Dedifferentiated amniotic fluid mesenchymal stem cell (primary cell): ENCODE results near the gene RPUSD1.
"Not testable (repeated sequence)": the region's sequence is repeated elsewhere in the genome, so short reads cannot be mapped to it uniquely, and the experiment has no call there.

ENCODE experiments used
- DNase-seq: peaks from one replicate; pipeline ENCODE4 v3.0.0-alpha.2; 2016; ENCODE audit errors: extremely low spot score

The RPUSD1 gene

GRCh38 chr16:783404-784161 lies 4.6 kb downstream of the RPUSD1 start:
- DNase-seq, result no peak

GRCh38 chr16:782766-783403 lies 5.3 kb downstream of the RPUSD1 start:
- DNase-seq, result no peak

GRCh38 chr16:782258-782657 lies 5.9 kb downstream of the RPUSD1 start:
- DNase-seq, result no peak

GRCh38 chr16:781346-782010 lies 6.7 kb downstream of the RPUSD1 start:
- DNase-seq, result no peak

GRCh38 chr16:780296-780695 lies 7.9 kb downstream of the RPUSD1 start:
- DNase-seq, result no peak

- no peak for DNase-seq
These were observed 8.6 kb downstream of the RPUSD1 start for GRCh38 chr16:779561-779960.

GRCh38 chr16:778909-779527 lies 9.2 kb downstream of the RPUSD1 start:
- DNase-seq, result no peak

GRCh38 chr16:778447-778846 lies 9.7 kb downstream of the RPUSD1 start:
- no peak for DNase-seq

GRCh38 chr16:777826-778225 lies 10.4 kb downstream of the RPUSD1 start:
- DNase-seq, result no peak

- DNase-seq, result no peak
These were observed 11.4 kb downstream of the RPUSD1 start for GRCh38 chr16:776824-777223.

GRCh38 chr16:776298-776697 lies 11.9 kb downstream of the RPUSD1 start:
- not testable (repeated sequence) for DNase-seq

- no peak for DNase-seq
These were observed 12.9 kb downstream of the RPUSD1 start for GRCh38 chr16:775236-775796.

GRCh38 chr16:774086-775001 lies 13.8 kb downstream of the RPUSD1 start:
- DNase-seq, result no peak

GRCh38 chr16:772959-773358 lies 15.2 kb downstream of the RPUSD1 start:
- DNase-seq, result no peak

- no peak for DNase-seq
These were observed 17.8 kb downstream of the RPUSD1 start for GRCh38 chr16:770411-770810.

GRCh38 chr16:769934-770333 lies 18.2 kb downstream of the RPUSD1 start:
- DNase-seq, result no peak

GRCh38 chr16:769184-769784 lies 18.9 kb downstream of the RPUSD1 start:
- no peak for DNase-seq

GRCh38 chr16:768428-768827 lies 19.8 kb downstream of the RPUSD1 start:
- DNase-seq, result no peak

GRCh38 chr16:767743-768235 lies 20.4 kb downstream of the RPUSD1 start:
- no peak for DNase-seq

- no peak for DNase-seq
These were observed 21.2 kb downstream of the RPUSD1 start for GRCh38 chr16:766820-767640.
